Stimulated activated CD4-positive, alpha-beta T cell treated with anti-CD3 and anti-CD28 coated beads, Interleukin-12 subunit alpha, Interleukin-12 subunit beta, amount 100 ng/mL, for 24 hours (primary cell): ENCODE measurements around the gene HYAL1.
"Not testable (repeated sequence)": the region's sequence is repeated elsewhere in the genome, so short reads cannot be mapped to it uniquely, and the experiment has no call there.

Source experiments
- DNase-seq, 2 experiments: peaks; one replicate each; pipeline ENCODE4 v3.0.0-alpha.2; 2020; ENCODE audit warnings: low read depth in 2 of 2

Gene HYAL1

DNA sequence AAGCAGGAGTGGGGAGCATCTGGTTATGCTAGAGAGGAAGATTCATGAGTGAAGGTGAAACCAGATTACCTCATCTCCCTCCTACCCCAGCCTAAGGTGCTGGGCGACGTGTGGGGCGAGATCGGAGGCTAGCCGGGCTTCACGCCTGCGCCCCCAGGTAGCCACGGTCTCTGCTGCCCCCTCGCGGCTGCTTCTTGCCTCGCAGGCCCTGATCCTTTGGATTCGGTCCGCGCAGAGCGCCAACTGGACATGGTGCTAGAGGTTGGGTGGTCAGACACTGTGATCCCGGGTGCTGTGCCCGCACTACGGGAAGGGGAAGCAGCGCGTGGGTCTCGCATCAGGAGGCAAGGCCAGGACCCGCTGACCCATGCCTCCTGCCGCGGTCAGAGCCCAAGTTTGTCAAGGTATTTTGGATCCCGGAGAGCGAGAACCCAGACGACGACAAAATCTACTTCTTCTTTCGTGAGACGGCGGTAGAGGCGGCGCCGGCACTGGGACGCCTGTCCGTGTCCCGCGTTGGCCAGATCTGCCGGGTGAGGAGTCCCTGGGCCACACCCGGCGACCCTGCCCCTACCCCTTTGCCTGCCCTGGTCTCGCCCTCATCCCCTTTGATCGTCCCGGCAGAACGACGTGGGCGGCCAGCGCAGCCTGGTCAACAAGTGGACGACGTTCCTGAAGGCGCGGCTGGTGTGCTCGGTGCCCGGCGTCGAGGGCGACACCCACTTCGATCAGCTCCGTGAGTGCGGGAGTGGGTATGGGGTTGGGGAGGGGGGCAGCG, 30.3 kb downstream of the HYAL1 start:
- DNase-seq: peak; percentile 76 to 90

DNA sequence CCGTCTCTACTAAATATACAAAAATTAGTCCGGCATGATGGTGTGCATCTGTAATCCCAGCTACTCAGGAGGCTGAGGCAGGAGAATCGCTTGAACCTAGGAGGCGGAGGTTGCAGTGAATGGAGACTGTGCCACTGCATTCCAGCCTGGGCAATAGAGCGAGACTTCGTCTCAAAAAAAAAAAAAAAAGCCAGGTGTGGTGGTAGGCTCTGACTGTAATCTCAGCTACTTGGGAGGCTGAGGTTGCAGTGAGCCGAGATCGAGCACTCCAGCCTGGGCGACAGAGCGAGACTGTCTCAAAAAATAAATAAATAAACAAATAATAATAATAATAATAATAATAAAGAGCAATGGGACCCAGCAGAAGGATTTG, 30.9 kb downstream of the HYAL1 start:
- not testable (repeated sequence) for DNase-seq

DNA sequence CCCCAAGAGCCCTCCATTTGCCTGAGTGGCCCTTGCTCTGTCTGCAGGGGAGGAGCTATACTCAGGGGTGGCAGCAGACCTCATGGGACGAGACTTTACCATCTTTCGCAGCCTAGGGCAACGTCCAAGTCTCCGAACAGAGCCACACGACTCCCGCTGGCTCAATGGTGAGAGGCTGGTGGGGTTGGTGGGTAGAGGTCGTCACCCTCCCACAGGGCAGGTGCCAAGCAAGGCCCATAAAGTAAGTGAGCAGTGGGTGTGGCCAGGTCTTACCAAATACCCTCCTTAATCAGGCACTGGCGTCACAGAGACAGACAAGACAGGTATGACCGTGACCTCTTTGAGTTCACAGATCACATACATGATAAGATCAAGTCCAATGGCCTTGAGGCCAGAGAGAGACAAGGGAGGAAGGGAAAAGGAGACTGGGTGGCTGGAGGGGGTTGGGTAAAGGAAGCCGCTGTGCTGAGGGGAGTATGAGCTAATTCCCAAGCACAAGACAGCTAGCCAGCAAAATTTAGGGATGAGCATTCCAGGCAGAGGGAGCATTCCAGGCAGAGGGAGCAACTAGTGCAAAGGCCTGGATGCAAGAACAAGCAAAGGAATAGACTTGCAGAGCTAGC, 31.9 kb downstream of the HYAL1 start:
- DNase-seq: no peak

DNA sequence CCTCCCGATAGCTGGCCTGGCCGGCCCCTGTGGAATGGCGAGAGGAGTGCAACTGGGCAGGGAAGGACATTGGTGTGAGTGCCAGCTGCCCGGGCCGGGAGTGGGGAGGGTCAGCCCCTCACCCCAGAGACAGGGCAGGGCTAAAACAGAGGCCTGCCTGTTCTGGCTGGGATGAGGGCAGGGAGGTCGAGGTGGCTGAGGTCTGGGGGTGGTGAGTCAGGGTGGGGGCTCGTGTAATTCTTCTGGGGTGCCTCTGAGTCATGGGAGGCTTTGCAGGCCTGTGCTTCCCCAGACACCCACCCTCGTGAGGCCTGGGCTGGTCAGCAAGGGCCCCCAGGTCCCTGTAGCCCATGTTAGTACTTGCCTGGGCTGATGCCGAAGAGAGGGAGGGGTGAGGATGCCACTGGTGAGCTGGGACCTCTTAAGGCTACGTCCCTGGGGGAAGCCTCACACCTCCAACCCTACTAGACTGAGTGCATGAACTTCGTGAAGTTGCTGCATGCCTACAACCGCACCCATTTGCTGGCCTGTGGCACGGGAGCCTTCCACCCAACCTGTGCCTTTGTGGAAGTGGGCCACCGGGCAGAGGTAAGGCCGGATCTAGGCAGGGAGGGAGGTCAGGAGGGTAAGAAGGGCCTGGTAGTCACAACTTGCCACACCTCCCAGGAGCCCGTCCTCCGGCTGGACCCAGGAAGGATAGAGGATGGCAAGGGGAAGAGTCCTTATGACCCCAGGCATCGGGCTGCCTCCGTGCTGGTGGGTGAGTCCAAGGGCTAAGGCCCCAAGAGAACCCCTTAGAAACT, 32.8 kb downstream of the HYAL1 start:
- no peak for DNase-seq

DNA sequence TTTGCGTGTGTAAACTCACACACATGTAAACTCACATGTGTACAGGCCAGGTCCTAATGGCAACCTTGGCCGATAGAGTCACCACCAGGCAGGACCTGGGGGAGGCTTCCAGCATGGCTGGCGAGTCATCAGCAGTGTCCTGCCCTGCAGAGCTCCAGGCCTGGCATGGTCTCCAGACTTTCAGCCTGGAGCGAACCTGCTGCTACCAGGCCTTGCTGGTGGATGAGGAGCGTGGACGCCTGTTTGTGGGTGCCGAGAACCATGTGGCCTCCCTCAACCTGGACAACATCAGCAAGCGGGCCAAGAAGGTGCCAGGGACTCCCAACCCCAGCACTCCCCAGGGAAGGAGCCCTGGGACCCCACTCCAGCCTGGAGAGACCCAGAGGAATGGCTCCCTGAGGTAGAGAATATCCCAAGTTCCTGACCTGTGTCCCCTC, 33.4 kb downstream of the HYAL1 start:
- DNase-seq: no peak

DNA sequence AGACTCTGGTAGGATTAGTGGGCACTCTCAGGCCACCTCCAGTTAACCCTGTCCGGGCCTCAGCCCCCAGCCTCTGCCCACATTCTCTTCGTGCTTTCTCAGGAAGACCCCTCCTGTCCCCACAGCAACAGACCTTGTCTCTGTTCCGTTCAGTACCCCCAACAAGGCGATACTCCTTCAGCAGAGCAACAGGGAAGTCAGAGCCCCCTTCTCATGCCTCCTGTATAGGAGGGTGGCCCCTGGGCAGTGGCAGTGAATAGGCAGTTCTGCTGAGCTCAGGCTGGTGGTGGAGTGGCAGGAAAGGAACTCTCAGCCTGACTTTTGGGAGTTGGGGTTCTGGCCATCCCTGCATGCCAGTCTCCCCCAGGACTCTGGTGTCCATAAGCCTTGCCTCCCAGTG, 33.9 kb downstream of the HYAL1 start:
- DNase-seq: no peak

DNA sequence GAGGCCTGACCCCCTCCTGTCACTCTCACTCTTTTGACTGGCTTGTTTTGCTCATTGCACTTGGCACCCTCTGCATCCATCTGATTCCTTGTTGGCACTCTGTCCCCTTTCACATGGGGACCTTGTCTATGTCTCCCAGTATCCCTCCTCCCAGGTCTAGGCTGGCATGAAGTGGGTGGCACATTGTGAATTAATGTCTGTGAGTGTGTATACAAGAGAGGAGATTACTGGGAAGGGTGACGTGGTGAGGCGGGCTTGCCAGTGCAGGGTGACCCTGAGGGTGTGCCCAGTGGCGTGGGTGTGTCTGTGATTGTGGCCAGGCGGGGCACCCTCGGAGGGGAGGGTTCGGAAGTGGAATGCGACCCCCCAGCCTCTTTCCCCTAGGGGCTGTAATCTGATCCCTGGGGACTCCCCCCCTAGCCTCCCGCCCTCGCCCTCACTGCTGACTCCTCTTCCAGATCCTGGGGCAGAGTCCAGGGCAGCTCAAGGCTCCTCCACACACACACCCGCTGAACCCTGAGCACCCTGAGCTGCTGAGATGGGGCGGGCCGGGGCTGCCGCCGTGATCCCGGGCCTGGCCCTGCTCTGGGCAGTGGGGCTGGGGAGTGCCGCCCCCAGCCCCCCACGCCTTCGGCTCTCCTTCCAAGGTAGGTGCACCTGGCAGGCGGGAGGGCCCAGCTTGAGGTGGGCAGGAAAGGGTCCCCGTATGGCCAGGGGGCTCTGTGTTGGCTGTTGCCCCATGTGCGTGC, 34.5 kb downstream of the HYAL1 start, which contains the start of gene SEMA3B:
SEMA3B (plus strand) TSS at position 445 of the 749 bp plus-strand sequence; CDS start at position 539, 94 bp downstream.
- no peak for DNase-seq

DNA sequence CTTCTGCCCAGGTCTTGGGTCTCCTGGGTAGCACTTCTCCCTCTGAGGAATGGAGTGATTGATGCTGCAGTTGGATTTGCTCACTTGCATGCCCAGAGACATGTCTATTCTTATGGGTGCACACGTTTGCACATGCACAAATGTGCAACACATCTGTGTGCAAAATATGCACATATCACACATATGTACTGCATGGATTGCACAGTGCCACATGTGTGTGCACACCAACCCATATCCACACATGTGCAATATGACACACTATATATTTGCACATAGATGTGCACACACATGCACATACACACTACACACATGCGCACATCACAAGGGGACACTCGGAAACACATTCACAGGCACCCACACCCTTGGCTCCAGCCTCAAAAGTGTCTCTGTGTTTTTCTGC, 35.1 kb downstream of the HYAL1 start:
- no peak for DNase-seq

DNA sequence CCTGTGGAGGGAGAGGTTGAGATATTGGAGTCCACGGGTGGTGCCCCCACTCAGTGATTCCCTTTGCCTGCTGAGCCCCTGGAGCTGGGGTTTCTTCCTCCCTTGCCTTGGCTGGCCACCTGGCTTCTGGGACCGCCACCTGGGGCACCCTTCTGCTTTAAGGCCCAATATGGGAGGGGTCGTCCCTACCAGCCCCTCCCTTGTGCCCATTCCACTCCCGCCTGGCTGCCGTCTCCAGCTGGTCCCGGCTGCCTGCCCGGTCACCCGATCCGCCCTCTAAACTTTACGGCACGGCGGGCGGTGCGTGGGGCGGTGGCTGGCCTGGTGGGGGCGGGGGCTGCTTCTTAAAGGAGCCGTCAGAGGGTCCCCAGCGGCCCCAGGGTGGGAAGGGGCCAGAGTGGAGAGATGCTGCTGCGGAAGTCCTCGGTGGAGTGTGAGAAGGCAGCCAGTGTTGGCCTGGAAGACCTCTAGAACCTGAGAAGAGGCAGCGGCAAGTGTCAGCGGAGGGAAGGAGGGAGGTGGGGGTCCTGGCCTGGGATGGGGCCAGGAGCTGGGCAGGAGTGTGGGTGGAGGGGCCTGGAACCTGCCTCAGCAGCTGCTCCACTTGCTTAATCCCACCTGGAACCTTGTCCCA, 36.0 kb downstream of the HYAL1 start:
- DNase-seq: no peak

DNA sequence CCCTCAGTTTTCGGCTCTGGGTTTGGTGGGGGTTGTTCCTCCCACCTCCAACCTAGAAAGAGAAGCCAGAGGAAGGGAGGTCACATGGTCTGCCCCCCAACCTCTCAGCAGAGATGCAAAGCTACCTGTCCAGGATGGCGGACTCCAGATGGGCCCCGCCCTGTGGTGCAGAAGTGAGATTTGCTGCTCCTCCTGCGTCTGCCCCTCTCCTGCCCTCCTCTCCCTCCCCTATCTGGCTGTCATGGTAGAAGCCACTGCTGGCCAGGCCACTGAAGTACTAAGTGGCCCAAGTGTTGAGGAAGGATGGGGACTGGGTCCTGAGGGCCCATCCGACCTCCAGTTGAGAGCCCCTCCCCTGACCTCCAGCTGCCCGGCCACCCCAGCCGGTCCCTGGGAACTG, 36.5 kb downstream of the HYAL1 start:
- no peak for DNase-seq

DNA sequence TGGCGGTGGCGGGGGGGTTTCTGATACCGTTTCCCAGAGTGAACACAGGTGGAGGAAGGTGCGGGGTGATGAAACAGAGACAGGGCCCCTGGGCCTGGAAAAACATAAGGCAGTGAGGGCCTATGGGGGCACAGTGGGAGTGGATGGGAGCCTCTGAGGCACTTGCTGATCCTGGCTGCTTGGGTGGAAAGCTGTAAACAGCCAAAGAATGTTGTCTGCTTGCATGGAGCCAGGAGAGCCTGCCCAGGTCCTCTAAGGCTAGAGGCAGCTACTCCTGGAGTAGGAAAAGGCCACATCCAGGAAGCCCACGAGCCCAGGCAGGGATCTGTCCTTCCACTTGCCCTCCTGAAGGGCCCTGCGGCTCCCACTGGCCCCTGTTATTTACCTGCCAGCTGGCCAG, 37.4 kb downstream of the HYAL1 start:
- DNase-seq: no peak

DNA sequence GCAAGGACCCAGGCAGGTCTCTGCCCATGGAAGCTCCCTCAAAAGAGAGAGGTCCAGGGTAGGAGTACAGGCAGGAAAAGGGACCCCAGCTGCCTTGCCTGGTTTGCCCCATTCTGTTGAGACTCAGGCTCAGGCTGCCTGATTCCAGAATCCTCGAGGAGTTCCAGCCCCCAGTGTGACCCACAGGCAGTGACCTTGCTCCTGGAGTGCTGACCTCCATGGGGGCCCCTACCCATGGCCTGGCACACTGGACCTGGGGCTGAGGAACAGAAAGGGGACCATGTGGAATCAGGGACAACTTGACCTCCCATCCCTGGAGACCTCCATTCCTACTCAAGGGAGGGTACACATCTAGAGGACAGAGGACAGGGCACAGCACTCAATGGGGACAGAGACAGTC, 37.8 kb downstream of the HYAL1 start:
- DNase-seq: no peak

DNA sequence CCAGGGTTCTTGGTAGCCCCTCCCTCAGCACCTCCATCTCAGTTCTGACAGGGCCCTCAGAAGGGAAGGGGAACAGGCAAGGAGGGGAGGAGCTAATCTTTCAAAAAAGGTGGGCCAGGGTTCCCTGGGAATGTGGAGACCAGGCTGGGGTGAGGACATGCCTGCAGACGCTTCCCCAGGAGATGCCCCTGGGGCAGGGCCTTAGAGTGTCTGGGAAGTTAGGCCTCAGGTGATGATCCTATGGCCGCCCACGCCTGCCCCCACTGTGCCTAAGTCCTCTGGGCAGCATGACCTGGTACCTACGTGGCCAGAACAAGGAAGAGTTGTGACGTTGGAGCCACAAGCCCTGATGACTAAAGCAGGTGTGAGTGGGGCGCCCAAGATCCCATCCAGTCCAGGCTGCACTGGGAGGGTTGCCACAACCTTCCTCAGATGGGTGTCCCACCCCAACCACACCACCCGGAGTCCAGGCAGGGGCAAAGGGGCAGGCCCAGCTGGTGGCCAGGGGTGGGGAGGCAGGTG, 38.3 kb downstream of the HYAL1 start:
- DNase-seq: no peak

DNA sequence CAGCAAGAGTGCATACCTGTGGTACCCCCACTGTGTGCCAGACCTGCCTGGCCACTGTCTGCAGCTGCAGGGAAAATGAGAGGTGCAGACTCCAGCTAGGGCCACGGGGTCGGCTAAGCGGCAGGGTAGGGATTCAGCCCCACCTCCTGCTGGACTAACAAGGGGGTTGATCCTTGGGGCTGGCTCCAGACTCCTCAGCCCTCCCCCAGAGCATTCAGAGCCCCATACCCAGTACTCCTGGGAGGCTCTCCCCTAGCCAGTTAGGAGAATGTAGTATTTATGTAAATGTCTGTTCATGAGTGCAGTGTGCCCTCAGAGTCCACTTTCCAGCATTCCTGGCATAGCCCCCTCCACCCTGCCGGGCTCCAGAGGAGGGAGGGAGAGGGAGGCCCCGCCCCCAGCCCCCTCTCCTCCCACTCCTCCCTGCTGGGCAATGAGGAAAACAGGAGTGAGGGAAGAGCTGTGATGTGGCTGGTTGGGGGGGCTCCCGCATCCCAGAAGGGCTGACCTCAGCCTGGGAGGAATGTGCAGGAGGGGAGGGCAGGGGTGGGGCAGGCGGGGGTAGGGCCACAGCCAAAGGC, 38.9 kb downstream of the HYAL1 start:
- DNase-seq: no peak

DNA sequence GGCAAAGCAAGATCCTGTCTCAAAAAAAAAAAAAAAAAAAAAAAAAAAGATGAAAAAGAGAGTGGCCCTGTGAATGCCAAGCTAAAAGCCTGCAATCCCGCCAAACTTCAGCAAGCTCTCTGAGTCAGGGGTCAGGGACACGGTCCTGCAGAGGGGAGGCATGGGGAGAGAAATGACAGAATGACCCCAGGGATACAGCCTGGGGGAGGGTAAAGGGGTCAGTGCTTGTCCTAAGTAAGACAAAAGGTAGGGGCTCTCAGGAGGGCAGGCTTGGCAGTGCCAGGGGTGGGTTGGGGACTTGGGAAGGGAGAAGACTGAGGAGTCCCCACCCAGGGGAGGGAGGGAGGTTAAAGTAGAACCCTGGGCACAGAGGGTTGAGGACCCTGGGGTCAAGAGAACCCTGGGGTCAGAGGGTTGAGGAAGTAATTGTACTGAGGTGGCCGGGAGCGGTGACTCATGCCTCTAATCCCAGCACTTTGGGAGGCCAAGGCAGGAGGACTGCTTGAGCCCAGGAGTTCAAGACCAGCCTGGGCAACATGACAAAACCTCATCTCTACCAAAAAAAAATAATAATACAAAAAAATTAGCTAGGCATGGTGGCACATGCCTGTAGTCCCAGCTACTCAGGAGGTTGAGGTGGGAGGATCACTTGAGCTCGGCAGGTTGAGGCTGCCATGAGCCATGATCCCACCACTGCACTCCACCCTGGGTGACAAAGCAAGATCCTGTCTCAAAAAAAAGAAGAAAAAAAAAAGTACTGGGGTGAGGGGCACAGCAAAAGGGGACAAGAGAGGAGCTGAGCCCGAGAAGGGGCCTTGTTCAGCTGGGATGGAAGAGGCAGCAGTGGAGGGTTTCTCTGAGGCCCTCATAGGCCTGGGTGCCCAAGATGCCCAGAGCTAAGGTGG, 39.6 kb downstream of the HYAL1 start:
- no peak for DNase-seq

DNA sequence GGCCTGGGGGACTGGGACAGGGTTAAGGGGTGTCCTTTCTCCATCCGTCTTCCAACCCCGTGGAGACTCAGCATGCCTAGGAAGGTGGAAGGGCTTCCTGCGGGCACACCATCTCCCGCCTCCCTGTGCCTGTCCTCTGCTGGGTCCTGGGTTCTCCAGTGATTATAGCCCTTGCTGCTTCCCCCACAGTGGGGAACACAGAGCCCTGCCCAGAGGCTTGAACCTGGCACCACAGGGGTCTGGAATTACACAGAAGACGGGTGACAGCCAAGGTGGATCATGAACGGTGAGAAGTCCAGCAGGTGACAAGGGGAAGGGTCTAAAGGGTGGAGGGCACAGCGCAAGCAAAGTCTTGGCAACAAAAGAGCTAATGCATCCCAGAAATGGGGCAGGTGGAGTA, 40.6 kb downstream of the HYAL1 start:
- no peak for DNase-seq

DNA sequence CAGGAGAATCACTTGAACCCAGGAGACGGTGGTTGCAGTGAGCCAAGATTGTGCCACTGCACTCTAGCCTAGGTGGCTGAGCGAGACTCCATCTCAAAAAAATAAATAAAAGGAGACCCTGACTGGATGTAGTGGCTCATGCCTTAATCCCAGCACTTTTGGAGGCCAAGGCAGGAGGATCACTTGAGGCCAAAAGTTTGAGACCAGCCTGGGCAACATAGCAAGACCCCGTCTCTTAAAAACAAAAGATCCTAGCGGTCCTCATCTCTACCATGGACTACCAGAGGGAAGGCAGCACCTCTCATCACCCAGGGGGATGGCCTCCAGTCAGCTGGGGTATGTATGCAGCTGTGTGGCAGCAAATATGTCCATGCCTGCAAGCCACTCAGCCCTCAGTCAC, 41.2 kb downstream of the HYAL1 start:
- not testable (repeated sequence) for DNase-seq

DNA sequence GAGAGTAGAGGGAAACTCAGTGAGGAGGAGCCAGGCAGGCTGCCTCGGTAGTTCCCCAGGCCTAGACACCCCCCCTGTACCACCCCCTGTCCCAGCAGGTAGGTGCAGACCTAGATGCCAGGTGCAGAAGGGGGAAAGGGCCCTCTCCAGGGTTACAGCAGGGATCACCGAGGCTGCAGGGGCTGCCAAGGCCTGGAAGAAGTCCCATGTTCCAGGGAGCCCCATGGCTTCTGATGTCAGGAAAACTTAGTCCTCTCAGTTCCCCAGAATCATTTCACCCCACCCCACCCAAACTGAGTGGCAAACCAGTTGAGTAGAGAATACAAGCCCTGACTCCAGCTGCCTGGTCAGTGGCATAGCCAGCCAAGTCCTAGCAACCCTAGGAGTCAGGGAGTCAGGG, 41.9 kb downstream of the HYAL1 start:
- DNase-seq: no peak

DNA sequence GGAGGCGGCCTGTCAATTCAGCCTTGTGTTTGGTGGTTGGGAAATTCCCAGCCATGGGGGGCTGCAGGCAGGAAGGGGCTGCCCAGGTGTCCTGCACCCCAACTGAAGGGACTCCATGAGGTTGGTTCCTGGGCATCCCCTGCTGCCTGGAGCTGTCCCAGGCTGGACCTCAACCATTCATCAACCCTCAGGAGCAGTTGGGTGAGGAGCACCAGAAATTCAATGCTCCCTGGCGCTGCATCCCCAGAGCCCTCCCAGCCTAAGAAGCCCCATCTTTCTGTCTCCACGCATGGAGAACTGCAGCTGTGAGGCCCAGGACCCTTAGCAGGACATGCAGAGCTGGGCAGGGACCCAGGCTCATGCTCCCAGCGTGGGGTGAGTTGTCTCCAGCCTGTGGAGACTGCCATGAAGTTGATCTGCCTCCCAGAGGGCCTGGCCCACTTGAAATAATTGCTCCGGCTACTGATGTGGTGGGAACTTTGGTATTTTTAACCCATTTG, 42.4 kb downstream of the HYAL1 start:
- no peak for DNase-seq
